C4-2B (cell line): ENCODE measurements around the gene LITAF.

Experiments
- H3K27ac ChIP-seq: fragments of 450-650 bp; 2 replicates; pipeline ENCODE4 v1.5.1; 2017
- ZFX ChIP-seq: fragments of 450-650 bp; IDR thresholded peaks from 2 replicates; pipeline ENCODE4 v1.6.1; 2017
- TF ChIP-seq, protein P1 (sequence below): fragments of 450-650 bp; conservative IDR thresholded peaks from 2 replicates; pipeline ENCODE4 v1.5.1; 2017; ENCODE audit warnings: mild to moderate bottlenecking

The LITAF gene

DNA sequence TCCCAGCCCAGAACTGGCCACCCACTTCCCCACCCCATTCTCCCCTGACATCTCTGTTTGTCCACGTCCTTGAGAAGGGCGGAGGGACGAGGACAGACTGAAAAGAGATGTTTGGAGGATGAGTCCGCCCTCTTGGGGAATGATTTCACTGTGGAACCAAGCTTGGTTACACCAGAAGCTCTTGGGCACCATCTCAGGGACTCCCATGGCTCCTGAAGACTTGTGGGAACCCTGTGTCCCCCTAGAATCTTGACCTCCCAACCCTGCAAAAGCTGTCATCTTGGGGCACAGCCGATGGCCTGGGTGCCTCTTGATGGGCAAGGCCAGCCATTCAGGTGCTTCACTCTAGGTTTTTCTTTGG, 25.9 kb upstream of the LITAF start:
- no peak overlapping the region for H3K27ac ChIP-seq
- TF ChIP-seq ZFX: no peak
- TF ChIP-seq, protein P1, sequence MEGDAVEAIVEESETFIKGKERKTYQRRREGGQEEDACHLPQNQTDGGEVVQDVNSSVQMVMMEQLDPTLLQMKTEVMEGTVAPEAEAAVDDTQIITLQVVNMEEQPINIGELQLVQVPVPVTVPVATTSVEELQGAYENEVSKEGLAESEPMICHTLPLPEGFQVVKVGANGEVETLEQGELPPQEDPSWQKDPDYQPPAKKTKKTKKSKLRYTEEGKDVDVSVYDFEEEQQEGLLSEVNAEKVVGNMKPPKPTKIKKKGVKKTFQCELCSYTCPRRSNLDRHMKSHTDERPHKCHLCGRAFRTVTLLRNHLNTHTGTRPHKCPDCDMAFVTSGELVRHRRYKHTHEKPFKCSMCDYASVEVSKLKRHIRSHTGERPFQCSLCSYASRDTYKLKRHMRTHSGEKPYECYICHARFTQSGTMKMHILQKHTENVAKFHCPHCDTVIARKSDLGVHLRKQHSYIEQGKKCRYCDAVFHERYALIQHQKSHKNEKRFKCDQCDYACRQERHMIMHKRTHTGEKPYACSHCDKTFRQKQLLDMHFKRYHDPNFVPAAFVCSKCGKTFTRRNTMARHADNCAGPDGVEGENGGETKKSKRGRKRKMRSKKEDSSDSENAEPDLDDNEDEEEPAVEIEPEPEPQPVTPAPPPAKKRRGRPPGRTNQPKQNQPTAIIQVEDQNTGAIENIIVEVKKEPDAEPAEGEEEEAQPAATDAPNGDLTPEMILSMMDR: no peak

DNA sequence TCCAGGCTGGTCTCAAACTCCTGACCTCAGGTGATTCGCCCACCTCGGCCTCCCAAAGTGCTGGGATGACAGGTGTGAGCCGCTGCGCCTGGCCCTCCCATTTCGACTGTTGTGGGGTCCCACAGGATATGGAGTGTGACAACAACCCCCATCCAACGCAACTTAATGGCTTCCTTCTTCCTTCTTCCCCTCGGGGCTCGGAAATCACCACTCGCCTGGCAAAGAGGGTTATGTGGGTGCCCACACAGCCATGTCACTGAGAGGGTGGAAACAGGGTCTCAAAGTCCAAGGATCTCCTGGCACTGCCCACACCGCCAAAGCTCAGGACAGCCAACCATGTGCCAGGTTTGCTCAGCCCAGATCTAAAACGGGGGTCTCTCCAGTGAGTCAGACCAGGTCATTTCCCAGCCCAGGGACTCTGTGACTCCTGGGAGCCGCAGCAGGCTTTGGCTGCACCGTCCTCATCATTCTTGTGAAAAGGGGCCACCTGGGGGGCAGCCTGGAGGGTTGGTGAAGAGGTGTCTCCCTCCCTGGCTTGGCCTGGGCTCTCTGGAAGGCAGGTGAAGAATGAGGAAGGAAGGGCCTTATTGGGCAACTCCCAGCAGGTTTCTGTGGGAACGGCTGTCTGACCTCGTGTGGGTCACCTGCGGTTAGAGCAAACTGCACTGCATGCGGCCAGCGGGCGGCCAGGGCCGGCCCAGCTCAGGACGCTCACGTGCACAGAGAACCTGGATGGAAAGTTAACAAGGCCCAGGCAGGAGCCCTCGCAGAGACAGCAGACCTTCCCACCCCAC, 25.3 kb upstream of the LITAF start:
- no peak overlapping the region for H3K27ac ChIP-seq
- TF ChIP-seq ZFX: no peak
- TF ChIP-seq, protein P1: no peak

DNA sequence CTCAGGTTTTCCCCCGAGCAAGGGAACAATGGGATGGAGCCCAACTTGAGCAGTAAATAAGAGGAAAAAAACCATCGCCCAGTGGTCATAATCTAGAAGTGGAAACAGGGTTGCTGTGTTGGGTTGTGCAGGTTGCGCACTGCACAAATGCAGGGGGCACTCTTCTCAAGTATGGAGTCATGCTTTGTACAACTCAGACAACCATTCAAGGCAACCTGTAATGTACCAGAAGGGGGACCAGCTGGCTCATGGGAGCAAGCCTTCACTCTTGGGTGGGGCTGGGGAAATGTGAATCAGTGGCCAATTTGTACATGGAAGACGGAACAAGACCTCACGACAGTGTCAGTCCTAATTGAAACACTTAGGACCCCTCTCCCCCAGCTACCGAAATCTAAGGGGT, 23.9 kb upstream of the LITAF start:
- TF ChIP-seq, protein P1: no peak
- no peak for TF ChIP-seq ZFX
- H3K27ac ChIP-seq: no peak overlapping the region

DNA sequence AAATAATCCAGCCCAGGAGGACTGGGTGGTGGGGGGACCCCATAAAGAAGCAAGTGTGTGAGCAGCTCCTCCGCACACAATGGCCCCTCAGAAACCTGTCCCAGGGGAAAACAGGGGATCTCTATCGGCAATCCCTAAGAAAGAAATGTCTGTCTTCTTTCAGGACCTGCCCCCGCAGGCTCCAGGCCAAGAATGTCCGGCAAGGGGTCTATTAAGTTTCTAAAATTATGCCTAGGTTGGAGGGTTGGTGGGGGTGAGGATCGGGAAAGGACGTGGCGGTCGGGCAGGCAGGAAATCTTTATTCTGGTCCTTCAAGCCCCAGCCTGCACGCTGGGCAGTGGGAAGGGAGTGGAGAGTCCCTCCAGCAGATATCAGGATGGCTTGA, 23.4 kb upstream of the LITAF start:
- H3K27ac ChIP-seq: no peak overlapping the region
- TF ChIP-seq, protein P1: no peak
- TF ChIP-seq ZFX: no peak

DNA sequence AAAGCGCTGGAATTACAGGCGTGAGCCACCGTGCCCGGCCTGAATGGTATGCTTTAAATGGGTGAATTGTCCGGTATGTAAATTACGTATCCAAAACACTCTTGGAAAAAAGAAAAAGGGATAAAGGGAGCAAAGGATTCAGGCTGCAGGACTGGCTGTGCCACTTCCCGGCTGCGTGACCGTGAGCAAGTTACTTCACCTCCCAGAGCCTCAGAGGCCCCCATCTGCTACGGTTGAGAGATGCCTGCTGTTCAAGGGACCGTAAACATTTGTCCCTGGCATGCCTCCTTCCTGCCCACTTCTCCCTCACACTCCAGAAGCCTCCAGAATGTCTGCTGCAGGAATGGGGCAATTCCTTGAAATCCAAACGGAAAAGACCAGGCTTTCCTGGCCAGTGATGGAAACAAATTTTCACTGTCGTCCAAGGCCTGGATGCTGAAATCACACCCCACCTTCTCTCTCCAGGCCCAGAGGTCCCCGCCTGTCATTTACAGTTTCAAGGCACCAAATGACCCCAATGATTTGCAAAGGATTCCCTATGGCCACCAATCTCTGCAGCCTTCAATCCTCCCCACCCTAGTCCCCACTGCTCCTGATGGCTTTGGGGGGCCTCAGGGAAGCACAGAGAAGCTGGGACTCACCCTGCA, 22.9 kb upstream of the LITAF start:
- no peak for TF ChIP-seq ZFX
- TF ChIP-seq, protein P1: no peak
- H3K27ac ChIP-seq: no peak overlapping the region

DNA sequence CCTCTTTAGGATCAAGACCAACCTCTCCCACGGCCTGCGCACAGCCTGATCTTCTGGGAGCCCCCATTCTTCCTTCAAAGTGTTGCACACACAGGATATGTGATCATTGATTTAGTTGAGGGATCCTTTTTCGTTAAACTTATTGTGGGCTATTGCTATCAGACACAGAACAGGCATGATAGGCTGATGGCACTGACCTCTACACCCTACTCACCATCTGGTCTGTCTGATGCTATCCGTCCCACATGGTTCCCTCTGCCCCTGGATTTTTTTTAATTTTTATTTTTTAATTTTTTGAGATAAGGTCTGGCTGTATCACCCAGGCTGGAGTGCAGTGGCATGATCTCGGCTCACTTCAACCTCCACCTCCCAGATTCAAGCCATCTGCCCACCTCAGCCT, 19.2 kb upstream of the LITAF start:
- TF ChIP-seq ZFX: no peak
- TF ChIP-seq, protein P1: no peak
- H3K27ac ChIP-seq: no peak overlapping the region

DNA sequence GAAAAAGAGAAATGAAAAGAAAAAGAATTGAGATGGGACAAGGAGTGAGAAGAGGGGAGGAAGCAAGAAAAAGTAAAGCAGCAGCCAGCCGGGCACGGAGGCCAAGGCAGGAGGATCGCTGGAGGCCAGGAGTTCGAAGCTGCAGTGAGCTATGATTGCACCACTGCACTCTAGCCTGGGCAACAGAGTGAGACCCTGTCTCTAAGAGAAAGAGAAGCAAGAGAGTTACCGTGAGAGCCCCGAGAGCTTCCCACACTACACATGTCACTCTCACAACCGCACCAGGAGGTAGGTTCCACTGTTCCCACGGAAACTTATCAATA, 18.8 kb upstream of the LITAF start:
- H3K27ac ChIP-seq: no peak overlapping the region
- TF ChIP-seq, protein P1: no peak
- TF ChIP-seq ZFX: no peak
